GM18505 (cell line): ENCODE measurements around the gene ARVCF.

ENCODE experiments used
- ATAC-seq: cut with Tn5 transposase; IDR thresholded peaks from one replicate; pipeline ENCODE4 v1.9.1; 2021; ENCODE audit not compliant: unreplicated experiment
- POLR2A ChIP-seq: IDR thresholded peaks from 4 replicates; pipeline ENCODE4 v1.6.1; 2011; ENCODE audit warnings: borderline replicate concordance; ENCODE audit not compliant: insufficient read depth, insufficient read length; ENCODE audit errors: extremely low read depth

The ARVCF gene

GRCh38 chr22:19973551-19974267, 42.9 kb downstream of the ARVCF start:
- ATAC-seq: no peak
- TF ChIP-seq POLR2A: no peak

- no peak for ATAC-seq
Observed at GRCh38 chr22:19972652-19973550, 43.7 kb downstream of the ARVCF start.

GRCh38 chr22:19972251-19972650, 44.4 kb downstream of the ARVCF start:
- no peak for TF ChIP-seq POLR2A
- ATAC-seq: no peak

More at GRCh38 chr22:19972652-19973550, 43.7 kb downstream of the ARVCF start:
- no peak for TF ChIP-seq POLR2A

GRCh38 chr22:19971276-19972124, 45.1 kb downstream of the ARVCF start:
- no peak for ATAC-seq
- TF ChIP-seq POLR2A: no peak

DNA sequence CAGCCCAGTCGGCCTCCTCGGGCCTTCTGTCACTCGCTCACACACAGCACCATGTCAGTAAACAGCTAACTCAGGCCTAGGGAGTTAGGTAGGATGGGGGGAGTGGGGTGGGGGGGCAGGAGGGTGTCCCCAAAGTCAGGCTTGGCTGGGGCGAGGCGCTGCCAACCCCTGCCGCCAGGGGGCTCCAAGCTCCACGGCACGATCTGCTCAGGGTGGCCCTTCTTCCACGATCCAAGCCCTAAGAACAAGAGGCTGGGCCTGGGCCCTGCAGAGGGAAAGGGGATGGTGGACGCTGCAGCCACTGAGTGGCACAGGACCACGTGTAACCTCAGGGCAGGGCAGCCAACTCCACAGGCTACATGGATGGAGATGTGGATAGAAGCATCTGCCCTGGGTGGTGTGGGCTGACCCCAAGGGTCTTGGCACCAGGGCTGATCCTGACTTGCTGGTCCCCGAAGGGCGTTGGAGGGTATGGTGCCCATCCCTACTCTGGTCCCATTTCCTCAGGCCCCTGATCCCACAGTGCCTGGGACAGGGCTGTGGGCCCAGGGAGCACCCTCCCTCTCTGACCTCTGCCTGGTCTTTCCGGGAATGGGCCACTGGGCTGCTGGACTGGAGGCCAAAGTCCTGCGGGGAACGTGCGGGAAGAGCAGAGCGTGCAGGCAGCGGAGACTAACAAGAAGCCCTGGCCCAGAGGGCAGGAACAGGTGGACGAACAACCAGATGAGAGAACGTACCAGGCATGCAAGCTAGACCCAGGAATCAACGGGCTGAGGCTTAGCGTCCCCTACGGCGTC, 45.9 kb downstream of the ARVCF start:
- no peak for TF ChIP-seq POLR2A
- ATAC-seq: no peak

- TF ChIP-seq POLR2A: no peak
- ATAC-seq: no peak
Observed at GRCh38 chr22:19970031-19970478, 46.6 kb downstream of the ARVCF start.

- no peak for TF ChIP-seq POLR2A
- ATAC-seq: no peak
Observed at GRCh38 chr22:19969141-19969928, 47.3 kb downstream of the ARVCF start.

GRCh38 chr22:19968450-19968891, 48.2 kb downstream of the ARVCF start:
- TF ChIP-seq POLR2A: no peak
- no peak for ATAC-seq

GRCh38 chr22:19967850-19968449, 48.7 kb downstream of the ARVCF start:
- ATAC-seq: no peak
- TF ChIP-seq POLR2A: no peak

- no peak for TF ChIP-seq POLR2A
- ATAC-seq: no peak
Observed at GRCh38 chr22:19966908-19967750, 49.5 kb downstream of the ARVCF start.
